Kidney glomerular epithelial cell (primary cell): ENCODE data around the gene PPP4C.
"Not testable (repeated sequence)": the region's sequence is repeated elsewhere in the genome, so short reads cannot be mapped to it uniquely, and the experiment has no call there.

Experiments used
- DNase-seq: peaks from one replicate; lab custom pipeline; 2025; lab: John Stamatoyannopoulos, UW

Gene PPP4C

DNA sequence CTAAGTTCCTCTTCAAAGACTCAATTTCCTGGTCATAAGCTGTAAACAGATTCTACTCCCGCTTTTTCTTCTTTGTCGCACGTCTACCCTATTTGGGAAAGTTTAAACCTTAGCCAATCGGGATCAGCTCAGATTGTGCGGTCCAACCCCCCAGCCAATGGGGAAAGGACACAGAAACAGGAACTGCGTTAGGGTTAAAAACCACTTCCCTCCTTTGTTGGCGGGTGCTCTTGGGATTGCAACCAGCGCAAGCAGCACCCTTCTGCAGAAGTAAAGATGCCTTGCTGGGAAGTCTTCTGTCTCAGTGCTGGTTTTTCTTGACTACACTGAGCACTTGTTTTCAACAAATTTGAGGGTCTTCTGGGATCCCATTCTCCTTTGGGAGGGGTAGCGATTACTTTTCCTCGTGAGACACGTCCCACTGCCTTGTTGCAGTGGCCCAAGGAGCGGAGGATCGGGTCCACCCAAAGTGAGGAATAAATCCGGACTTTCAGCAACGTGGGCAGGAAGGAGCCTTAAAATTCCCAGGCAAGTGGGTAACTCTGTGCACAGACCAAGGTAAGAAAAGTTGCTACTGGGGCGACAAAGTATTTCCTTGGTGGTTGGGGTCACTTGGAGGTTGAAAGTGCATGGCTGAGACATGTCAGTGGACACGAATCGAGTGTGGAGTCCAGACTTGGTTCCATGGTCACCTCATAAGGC, 21.2 kb downstream of the PPP4C start:
- DNase-seq: no peak

DNA sequence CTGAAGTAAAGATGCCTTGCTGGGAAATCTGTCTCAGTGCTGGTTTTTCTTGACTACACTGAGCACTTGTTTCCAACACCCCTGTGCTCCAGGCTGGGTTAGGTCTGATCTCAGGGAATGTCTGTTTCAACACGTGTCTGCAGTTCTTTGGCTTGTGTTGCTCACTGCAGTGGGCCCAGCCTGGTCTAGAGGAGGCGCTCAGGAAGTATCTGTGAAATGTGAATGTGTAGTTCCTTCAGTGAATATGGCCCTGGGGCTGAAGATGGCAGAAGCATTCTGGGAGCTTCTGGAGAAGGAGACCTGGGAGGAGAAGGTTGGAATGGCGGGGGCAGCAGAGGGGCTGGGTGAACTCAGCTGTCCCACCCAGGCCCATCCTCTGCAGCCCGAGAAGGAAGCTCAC, 28.3 kb downstream of the PPP4C start:
- DNase-seq: no peak

DNA sequence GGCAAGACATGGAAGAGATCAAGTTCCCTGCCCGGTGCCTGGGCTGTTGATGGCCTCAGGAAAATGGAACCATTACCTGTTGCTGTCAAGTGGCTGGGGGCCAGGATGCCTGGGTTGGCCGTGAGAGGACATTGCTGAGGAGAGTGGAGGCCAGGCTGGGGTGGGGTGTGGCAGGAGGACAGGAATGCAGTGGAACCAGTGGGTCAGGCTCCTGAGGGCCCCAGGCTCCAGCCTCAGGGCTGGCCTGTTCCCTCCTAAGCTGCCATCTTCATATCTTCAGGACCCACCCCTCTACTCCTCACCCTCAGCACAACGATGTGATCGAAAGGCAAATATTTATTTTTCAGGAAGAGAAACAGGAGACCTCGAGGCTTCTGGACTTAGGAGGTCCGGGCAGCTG, 28.7 kb downstream of the PPP4C start:
- DNase-seq: no peak

DNA sequence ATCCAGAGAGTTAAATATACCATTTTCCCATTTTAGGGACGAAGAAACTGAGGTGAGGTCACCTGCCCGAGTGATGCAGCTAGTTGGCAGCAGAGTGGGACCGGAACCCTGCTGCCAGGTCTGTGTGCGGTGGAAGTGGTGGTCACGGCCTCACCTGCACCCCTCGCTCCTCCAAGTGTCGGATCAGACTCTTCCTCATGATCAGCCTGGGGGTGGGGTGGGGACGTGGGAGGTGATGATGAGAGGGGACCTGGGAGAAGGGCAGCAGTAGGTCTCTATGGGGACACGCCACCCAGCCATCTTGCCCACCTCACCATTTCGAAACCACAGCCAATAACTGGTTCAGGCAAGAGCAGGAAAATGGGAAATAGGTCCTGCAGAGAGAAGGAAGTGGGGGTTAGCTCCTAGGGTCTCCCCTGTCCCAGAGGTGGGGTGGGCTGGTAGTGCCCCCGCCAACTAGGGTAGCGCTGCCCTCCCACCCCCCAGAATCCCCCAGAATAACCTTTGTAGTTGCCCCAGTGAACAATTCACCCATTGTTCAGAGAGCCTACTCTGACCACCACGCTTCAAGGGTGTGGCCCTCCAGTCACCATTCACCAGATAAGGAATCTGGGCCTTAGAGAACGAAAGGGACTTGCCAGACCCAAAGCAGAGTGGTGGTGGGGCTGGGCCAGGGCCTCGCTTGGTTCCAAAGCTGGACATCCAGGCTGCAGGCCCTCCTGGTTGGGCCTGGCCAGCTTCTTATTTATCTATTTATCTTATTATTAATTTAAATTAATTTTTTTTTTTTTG, 32.5 kb downstream of the PPP4C start:
- no peak for DNase-seq

DNA sequence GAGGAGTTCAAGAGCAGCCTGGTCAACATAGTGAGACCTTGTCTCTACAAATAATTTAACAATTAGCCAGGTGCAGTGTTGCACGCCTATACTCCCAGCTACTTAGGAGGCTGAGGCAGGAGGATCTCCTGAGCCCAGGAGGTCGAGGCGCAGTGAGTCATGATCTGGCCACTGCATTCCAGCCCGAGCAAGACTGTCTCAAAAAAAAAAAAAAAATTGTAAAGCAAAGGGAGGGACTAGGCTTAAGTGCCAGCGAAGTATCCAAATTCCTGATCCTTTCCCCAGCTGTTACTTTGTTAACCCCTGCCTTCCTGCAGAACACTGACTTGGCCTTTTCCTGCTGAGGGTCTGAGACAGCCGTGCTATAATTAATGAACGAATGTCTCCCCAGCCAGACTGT, 34.9 kb downstream of the PPP4C start:
- no peak for DNase-seq

DNA sequence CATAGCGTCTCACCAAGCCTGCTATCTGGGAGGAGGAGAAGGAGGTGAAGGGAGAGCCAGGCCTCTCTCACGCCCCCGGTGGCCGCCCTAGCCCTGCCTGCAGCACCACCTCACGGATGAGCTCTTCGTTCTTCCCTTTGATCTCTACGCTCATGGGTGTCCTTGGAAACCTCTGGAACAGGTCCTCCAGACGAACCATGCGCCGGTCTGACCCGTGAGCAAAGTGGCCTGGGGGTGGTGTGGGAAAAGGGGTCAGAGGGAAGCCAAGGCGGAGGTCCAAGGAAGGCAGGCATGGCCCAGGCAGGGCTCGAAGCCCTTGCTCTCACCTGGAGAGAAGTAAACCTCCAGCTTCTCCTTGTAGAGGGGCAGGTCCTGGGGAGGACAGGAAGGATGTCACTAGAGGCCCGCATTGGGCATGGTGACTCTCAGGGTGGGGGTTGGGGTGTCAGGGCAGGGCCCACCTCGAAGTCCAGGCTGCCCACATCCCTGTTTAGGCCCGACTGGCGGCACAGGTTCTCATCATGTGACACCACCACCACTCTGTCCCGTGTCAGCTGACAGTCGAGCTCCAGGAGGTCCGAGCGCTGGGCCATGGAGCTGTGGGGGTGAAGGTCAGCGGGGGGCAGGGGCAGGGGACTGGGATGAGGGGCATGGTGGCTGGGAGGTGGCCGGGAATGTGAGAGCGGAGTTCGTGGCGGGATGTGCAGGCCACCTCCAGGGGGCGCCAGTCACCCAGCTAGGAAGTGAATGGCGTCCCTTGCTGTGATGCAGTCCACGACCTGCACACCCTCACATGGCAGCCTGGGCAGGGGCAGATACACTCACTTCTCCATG, 36.6 kb downstream of the PPP4C start:
- no peak for DNase-seq

DNA sequence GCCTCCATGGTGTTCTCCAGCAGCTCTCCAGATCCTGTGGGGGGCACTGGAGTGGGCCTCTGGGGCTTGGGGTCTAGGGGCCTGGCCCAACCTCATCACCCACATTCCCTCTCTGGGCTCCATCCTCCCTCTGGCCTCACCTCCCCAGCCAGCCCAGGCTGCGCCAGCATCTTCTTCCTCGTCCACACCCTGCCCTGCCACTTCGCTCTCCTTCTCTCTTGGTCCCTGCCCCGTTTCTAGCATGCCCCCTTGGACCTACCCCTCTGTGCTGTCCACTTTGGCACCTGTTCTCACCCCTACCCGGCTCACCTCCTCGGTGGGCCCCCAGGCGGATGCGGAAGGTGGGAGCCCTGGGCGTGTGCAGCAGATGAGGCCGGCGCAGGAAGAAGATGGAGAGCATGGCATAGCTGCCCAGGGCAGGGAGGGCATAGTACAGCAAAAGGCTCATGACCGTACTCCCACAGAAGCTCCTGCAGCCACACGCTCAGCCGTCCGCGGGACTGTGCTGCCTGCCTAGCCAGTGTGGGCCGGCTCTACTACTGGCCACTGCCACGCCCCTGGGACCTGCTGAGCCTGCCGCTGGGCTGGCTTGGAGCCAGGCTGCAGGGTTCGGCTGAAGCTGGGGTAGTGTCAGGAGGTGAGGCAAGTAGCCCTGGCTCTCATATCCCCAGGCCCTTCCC, 37.4 kb downstream of the PPP4C start, which contains the start of gene GDPD3:
Gene GDPD3 (minus strand): TSS at position 507 of the 680 bp plus-strand sequence. CDS start 59 bp downstream, at position 448.
- no peak for DNase-seq

DNA sequence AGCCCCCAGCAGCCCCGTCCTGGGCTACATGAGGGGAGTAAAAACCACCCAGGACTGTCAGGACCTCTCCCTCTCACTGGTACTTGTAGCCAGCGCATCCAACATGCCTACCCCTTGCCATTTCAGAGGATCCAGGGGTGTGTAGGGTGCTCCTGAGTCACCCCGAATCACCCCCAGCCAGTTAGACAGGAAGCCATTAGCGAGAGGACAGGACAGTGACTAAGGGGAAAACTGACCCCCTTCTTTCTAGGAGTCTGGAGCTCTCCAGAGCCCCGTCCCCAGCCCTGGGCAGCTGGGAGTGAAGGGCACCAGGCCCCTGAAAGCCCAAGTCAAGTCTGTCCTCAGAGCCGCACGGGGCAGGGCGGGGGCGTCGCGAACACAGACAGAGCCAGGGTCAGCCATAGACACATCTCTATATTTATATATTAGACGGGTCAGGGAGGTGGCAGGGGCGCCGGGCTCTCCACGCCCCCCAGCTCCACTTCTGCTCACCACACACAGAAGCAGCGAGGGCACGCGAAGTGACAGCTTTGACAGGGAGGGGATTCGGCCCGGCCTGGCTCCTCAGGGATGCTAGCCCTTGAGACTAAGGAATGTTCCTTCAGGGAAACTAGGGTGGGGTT, 38.0 kb downstream of the PPP4C start:
- DNase-seq: no peak

DNA sequence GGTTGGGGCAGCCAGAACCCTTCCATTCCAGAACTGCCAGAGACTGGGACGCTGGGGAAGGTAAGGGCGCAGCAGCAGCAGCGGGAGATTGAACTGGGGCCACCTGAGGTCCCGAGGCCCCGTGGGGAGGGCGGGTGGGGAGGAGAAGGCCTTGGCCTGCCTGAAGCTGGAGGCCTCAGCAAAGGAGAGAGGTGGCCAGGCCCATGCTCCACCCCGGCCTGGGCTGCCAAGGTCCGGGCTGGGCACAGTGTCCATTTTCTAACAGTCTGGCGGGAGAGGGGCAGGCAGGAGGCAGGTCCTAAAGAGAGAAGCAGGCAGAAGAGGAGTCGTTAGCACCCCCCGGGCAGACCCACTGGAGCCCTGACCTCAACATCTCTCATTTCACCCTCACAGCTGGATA, 38.6 kb downstream of the PPP4C start:
- no peak for DNase-seq

DNA sequence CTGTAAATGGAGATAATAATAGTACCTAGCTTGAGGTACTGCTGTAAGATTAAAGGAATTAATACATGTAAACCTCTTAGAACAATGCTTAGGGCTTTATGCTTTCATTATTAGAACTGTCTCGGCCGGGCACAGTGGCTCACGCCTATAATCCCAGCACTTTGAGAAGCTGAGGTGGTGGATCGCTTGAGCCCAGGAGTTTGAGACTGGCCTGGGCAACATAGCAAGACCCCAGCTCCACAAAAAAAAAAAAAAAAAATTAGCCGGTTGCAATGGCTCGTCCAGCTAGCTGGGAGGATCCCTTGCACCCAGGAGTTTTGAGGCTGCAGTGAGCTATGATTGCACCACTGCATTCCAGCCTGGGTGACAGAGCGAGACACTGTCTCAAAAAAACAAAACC, 39.0 kb downstream of the PPP4C start:
- not testable (repeated sequence) for DNase-seq

DNA sequence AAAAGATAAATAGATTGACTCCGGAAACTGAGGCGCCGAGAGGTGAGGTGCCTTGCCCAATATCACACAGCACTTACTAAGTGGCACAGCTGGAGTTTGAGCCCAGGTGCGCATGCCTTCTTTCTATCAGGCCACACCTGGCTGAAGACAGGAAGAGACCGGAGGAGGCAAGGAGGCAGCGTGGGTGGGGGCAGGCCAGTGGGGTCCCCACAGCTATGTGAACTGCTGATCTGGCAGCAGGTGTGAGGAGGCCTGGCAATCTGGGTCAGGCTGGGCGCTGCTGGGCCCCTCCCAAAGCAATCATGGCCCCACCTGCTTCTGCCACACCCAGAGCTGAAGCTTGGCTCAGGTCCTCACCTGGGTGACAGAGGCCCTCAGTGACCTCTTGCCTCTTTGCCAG, 39.4 kb downstream of the PPP4C start:
- DNase-seq: no peak

DNA sequence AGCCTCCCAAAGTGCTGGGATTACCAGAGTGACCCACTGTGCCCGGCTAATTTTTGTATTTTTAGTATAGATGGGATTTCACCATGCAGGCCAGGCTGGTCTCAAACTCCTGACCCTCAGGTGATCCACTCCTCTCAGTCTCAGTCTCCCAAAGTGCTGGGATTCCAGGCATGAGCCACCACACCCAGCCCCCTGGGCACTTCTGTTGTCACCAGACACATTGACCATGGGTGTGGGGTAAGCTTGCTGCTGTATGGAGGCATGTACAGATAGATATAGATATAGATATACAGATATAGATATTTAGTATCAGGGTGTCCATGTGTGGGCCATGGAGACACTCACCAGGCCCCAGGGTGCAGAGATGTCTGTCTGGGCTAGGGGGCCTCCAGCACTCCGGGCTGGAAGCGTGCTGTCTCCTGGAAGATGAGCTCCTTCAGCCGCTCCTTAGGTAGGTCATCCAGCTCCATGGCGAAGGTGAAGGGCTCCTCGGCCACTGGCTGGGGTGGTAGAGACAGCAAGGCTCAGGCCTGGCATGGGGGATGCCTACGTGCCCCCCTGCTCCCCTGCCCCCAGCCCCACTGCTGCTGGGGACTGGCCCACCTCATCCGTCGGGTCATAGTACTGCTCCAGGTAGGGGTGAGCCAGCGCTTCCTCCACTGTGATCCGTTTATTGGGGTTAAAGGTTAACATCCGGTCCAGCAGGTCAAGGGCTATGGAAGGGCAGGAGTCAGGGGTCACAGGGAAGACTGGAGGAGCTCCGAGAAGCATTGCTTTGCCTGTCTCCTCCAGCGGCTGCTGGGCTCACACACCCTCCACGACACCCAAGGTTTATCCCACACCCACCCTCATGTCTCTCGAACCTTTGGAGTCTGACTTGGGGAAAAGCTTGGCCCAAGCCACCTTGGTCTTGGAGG, 40.8 kb downstream of the PPP4C start:
- no peak for DNase-seq

DNA sequence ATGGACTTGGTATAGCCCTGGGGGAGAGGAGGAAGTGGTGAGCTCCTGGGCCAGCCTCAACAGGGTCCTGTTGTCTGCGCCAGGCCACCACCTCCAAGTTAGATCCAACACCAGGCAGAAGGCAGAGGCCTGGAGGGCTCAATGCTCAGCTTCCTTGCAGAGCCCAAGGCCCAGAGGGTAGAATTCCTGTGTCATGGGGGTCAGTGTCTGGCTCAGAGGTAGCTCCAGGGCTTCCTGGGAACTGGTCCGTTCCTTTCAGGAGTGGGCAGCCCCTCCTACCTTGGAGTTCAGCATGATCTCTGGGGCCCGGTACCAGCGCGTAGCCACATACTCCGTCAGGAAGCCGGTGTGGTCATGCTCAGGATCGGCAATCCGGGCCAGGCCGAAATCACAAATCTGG, 42.0 kb downstream of the PPP4C start:
- no peak for DNase-seq

DNA sequence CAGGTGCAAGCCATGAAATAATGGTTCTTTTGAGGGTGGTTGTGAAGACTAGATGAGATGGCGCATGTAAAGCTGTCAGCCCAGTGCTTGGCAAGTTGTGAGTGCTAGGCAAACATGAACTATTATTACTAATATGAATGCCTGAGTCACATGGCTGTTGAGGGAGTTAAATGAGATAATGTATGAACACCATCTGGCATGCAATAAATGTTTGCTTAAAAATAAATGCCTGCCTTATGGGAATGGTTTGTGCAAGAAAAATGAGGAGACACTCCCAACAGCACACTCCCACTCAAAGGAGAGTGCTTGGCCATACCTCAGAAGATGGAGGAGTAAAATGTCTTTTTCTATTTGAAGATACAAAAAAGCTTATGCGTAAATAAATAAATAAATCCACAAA, 43.6 kb downstream of the PPP4C start:
- no peak for DNase-seq

DNA sequence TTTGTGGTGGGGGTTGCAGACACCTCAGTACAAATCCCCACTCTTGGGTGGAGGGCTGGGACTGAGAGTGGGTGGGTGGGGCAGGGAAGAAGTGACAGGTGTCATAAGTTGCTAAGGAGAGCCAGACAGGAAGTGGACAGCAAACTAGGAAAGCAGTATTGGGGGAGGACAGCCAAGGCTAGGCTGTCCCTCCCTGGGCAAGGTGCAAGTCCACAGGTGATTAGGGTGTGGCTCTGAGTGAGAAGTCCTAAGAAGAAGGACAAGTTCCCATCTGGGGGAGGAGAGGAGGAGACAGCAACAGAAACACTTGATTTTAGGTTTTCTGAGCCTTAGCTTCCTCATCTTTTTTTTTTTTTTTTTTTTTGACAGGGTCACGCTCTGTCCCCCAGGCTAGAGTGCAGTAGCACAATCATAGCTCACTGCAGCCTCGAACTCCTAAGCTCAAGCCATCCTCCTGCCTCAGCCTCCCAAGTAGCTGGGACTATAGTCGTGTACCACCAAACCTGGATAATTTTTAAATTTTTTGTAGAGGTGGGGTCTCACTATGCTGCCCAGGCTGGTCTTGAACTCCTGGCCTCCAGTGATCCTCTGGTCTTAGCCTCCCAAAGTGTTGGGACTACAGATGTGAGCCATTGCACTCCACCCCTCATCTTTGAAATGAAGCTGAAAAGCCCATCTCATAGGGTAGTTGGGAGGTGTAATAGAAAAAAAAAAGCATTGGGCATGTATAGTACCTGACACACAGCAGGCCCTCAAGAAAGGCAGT, 44.7 kb downstream of the PPP4C start:
- no peak for DNase-seq

DNA sequence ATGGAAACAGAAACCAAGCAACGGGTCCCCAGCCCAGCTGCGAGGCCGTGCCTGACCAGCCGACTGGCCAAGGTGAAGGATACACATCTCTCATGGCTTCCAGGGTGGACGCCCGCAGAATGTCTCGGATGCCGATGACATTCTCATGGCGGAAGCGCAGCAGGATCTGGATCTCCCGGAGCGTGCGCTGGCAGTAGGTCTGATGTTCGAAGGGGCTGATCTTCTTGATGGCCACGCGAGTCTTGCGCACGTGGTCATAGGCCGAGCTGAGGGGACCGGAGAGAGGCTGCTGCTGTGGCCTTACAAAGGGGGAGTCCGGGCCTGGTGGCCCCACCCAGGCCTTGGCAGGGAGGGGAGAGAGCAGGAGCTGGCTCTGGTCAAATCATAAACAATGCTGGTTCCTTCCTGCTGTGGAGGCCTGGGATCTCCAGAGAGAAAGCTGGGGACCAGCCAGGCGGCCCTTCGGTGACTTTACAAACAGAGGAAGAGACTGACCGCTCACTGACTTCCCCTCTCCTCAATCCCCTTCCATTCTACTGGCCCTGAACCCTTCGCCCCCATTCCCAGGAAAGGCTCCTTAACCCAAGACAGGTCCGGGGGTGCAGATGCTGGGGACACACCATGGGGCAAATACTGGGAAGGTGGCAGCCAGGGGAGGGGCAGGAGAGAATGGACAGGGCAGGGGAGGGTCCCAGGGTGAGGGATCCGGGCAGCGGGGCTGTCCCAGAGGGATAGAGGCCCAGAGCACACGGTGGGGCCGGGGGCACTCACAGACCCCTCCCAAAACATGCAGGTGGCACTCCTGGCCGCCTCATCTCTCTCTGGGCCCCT, 46.2 kb downstream of the PPP4C start:
- no peak for DNase-seq

DNA sequence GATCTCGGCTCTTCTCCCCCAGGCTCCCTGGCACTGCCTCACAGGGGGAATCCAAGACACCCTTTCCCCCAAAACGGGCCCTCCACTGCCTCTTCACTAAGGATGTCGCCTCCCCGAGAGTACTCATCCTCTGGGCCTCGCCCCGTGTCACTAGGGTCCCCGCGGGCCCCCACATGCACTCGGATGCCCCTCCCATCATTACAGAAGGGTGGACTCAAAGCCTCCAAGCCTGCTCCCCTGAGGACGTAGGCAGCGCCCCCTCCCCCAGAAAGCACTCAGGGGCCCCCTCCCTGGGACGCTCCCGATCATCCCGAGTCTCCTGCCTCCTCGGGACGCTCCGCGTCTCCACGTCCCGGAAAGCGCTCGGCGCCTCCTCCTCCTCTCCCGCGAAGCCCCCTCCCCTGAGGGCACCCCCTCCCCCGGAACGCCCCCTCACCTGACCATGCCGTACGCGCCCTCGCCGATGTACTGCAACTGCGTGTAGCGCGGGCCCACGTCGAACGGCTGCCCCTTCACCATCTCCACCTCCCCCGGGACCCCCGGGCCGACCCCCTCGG, 46.9 kb downstream of the PPP4C start:
- DNase-seq: no peak

DNA sequence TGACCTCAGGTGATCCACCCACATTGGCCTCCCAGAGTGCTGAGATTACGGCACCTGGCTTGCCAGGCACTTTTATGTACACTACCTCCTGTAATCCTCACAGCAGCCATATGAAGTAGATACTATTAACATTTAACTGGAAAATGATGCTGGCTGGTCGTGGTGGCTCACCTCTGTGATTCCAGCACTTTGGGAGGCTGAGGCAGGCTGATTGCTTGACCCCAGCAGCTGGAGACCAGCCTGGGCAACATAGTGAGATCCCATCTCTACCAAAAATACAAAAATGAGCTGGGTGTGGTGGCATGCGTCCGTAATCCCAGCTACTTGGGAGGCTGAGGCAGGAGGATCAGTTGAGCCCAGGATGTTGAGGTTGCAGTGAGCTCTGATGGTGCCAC, 49.2 kb downstream of the PPP4C start:
- DNase-seq: no peak

DNA sequence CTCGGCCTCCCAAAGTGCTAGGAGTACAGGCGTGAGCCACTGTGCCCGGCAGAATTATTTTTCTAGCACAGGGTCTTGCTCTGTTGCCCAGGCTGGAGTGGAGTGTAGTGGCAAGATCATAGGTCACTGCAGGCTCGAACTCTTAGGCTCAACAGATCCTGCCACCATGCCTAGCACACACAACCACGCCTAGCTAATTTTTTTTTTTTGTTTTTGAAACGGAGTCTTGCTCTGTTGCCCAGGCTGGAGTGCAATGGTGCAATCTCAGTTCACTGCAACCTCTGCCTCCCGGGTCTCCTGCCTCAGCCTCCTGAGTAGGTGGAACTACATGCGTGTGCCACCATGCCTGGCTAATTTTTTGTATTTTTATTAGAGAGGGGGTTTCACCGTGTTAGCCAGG, 49.9 kb downstream of the PPP4C start:
- not testable (repeated sequence) for DNase-seq
